ENCODE results near the gene GPR107.

The GPR107 gene

DNA sequence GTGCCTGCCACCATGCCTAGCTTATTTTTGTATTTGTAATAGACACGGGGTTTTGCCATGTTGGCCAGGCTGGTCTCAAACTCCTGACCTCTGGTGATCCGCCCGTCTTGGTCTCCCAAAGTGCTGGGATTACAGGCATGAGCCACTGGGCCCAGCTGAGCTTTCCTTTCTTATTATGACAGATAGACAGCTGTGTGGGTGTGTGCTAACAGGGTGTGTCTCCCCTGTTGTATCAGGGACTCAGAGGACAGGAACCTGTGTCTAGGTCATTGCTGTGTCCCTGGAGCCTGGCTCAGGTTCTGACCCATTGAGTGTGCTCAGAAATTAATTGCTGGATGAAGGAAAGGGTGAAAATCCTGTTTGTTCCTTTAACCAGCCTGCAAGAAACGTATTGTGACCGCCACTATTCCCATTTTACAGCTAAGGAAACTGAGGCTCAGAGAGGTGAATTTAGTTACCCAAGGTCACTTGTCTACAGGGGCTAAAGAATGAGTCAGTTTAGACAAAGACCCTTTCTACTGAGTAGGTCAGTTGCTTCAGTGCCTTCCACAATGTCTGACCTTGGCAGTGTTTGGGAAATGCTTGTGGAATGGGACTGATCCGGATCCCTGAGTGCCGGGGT lies 135.3 kb downstream of the GPR107 start:
- DNase-seq, result no peak
